ENCODE measurements around the gene UNC45B. TPM values are rescaled to one million over a fixed set of nuclear protein-coding genes. Genes with fewer than 3 reads are reported as not detected.
A peak's percentile ranks its signal among the peaks of the same experiment; 100 is the strongest.

The UNC45B gene
- total and polyA plus RNA-seq, 2 of the 13 experiments (the other 11 are each of a cell fraction or from before 2014, with no cell fraction given) = 0.01 TPM; not detected in 1

- TF ChIP-seq PHF20 (CRISPR knock-in tag; IDR thresholded peaks at IDR 0.05) (peak; percentile 65), GATAD1 (CRISPR knock-in tag; IDR thresholded peaks at IDR 0.05) (peak; percentile 54; the same call in 1 of the 2 replicates), MXD1 (CRISPR knock-in tag; IDR thresholded peaks at IDR 0.05) (peak; percentile 29), ZFP82 (CRISPR knock-in tag; IDR thresholded peaks at IDR 0.05; ENCODE audit: borderline replicate concordance) (no peak), JUND (CRISPR knock-in tag; IDR thresholded peaks at IDR 0.05) (0 out of 2 replicates have a peak, but pooled peaks have one; percentile 30), NR1H2 (CRISPR knock-in tag; IDR thresholded peaks at IDR 0.05; ENCODE audit: borderline replicate concordance, low read depth) (0 out of 2 replicates have a peak, but pooled peaks have one; percentile 73), MEIS2 (CRISPR knock-in tag; IDR thresholded peaks at IDR 0.05) (peak; percentile 17; the same call in 1 of the 2 replicates), FOXO1 (CRISPR knock-in tag; IDR thresholded peaks at IDR 0.05) (peak; percentile 24; the same call in 1 of the 2 replicates), PRPF4 (IDR thresholded peaks at IDR 0.05; ENCODE audit: low read depth, low read length, poor library complexity, severe bottlenecking) (no peak), HIVEP1 (CRISPR knock-in tag; IDR thresholded peaks at IDR 0.05) (no peak), ZNF639 (CRISPR knock-in tag; conservative IDR thresholded peaks at IDR 0.05) (no peak), PHF5A (CRISPR knock-in tag; IDR thresholded peaks at IDR 0.05; ENCODE audit: low read depth, unreplicated experiment) (no peak), RBFOX2 (IDR thresholded peaks at IDR 0.05; ENCODE audit: low read depth, low read length) (peak; percentile 77), BCLAF1 (IDR thresholded peaks at IDR 0.05) (no peak), ZNF142 (CRISPR knock-in tag; IDR thresholded peaks at IDR 0.05) (no peak), FLYWCH1 (CRISPR knock-in tag; IDR thresholded peaks at IDR 0.05) (no peak), ZNF749 (CRISPR knock-in tag; IDR thresholded peaks at IDR 0.05; ENCODE audit: borderline replicate concordance) (peak; percentile 21; the same call in 1 of the 2 replicates)
These were observed 28.0 kb upstream of the UNC45B start, which contains the start of gene RAD51D (continued) for GRCh38 chr17:35119370-35120165.
